ENCODE results near the gene CYP4F11. TPM values are rescaled to one million over a fixed set of nuclear protein-coding genes. Genes with fewer than 3 reads are reported as not detected.

The CYP4F11 gene
- total and polyA plus RNA-seq, 2 of the 13 experiments (the other 11 are each of a cell fraction or from before 2014, with no cell fraction given): 7.8 to 8.4 TPM

- 9% methylated on average over 4 of the region's 4 CpGs for WGBS (ENCODE audit: low lambda C conversion rate)
- in situ Hi-C loops (cut with HindIII; ENCODE audit: extremely low pct_ligation_motif_present, low pct_unique_long_range_greater_than_20kb): no loop called here
- Histone ChIP-seq H3K79me2 (ENCODE audit: insufficient read depth, low read length) (no peaks in the 10 kb centered on the region), H2AFZ (ENCODE audit: low read length) (no peak overlapping the region), H4K20me1 (ENCODE audit: insufficient read depth, low read length) (no peaks in the 10 kb centered on the region), H3K4me2 (ENCODE audit: low read depth, low read length) (no peak overlapping the region), H3K36me3 (replicated peaks in 1 of 2; ENCODE audit: control insufficient read depth in 1 of 2, insufficient read depth in 2 of 2, low read length in 2 of 2) (no peaks in the 10 kb centered on the region), H3K9ac (ENCODE audit: insufficient read depth, low read depth, low read length) (no peak overlapping the region), H3K4me1 (ENCODE audit: insufficient read depth, low read length) (no peaks in the 10 kb centered on the region), H3K27ac (ENCODE audit: extremely low read length, insufficient read depth, low read length) (no peak overlapping the region), H3K9me3 (ENCODE audit: low read length) (no peaks in the 10 kb centered on the region), H3K4me3 (replicated peaks in 1 of 3; ENCODE audit: insufficient read depth in 1 of 3, low read depth in 2 of 3, low read length in 3 of 3) (no peak overlapping the region), H3K27me3 (ENCODE audit: control insufficient read depth in 1 of 2, insufficient read depth in 2 of 2, low read length in 2 of 2) (no peaks in the 10 kb centered on the region)
- FAIRE-seq (no peak), DNase-seq (ENCODE audit: low spot score) (no peak), ATAC-seq (no peak)
- ChIA-PET CTCF (ENCODE audit: low intra/inter-chr PET ratio, low total read pairs) (no interaction called here), POLR2A (no interaction called here)
- intact Hi-C loops (cut with micrococcal nuclease; ENCODE audit: unreplicated experiment): no loop called here
- BruUV-seq (replicated peaks): no TSS peak
- TF ChIP-seq BCL3 (CRISPR knock-in tag; IDR thresholded peaks at IDR 0.05) (no peak), ZNF556 (CRISPR knock-in tag; IDR thresholded peaks at IDR 0.05; ENCODE audit: borderline replicate concordance) (no peak), ZNF350 (CRISPR knock-in tag; IDR thresholded peaks at IDR 0.05; ENCODE audit: borderline replicate concordance, low read depth) (no peak), ZNF572 (CRISPR knock-in tag; IDR thresholded peaks at IDR 0.05) (no peak), ZNF576 (CRISPR knock-in tag; IDR thresholded peaks at IDR 0.05) (no peak), ZNF530 (CRISPR knock-in tag; IDR thresholded peaks at IDR 0.05; ENCODE audit: low read depth) (no peak)
- TF ChIP-seq, protein P1, sequence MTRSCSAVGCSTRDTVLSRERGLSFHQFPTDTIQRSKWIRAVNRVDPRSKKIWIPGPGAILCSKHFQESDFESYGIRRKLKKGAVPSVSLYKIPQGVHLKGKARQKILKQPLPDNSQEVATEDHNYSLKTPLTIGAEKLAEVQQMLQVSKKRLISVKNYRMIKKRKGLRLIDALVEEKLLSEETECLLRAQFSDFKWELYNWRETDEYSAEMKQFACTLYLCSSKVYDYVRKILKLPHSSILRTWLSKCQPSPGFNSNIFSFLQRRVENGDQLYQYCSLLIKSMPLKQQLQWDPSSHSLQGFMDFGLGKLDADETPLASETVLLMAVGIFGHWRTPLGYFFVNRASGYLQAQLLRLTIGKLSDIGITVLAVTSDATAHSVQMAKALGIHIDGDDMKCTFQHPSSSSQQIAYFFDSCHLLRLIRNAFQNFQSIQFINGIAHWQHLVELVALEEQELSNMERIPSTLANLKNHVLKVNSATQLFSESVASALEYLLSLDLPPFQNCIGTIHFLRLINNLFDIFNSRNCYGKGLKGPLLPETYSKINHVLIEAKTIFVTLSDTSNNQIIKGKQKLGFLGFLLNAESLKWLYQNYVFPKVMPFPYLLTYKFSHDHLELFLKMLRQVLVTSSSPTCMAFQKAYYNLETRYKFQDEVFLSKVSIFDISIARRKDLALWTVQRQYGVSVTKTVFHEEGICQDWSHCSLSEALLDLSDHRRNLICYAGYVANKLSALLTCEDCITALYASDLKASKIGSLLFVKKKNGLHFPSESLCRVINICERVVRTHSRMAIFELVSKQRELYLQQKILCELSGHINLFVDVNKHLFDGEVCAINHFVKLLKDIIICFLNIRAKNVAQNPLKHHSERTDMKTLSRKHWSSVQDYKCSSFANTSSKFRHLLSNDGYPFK (CRISPR knock-in tag; IDR thresholded peaks at IDR 0.05; ENCODE audit: borderline replicate concordance): no peak
- TF ChIP-seq, protein P2, sequence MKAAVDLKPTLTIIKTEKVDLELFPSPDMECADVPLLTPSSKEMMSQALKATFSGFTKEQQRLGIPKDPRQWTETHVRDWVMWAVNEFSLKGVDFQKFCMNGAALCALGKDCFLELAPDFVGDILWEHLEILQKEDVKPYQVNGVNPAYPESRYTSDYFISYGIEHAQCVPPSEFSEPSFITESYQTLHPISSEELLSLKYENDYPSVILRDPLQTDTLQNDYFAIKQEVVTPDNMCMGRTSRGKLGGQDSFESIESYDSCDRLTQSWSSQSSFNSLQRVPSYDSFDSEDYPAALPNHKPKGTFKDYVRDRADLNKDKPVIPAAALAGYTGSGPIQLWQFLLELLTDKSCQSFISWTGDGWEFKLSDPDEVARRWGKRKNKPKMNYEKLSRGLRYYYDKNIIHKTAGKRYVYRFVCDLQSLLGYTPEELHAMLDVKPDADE (CRISPR knock-in tag; IDR thresholded peaks at IDR 0.05): no peak
- TF ChIP-seq, protein P3, sequence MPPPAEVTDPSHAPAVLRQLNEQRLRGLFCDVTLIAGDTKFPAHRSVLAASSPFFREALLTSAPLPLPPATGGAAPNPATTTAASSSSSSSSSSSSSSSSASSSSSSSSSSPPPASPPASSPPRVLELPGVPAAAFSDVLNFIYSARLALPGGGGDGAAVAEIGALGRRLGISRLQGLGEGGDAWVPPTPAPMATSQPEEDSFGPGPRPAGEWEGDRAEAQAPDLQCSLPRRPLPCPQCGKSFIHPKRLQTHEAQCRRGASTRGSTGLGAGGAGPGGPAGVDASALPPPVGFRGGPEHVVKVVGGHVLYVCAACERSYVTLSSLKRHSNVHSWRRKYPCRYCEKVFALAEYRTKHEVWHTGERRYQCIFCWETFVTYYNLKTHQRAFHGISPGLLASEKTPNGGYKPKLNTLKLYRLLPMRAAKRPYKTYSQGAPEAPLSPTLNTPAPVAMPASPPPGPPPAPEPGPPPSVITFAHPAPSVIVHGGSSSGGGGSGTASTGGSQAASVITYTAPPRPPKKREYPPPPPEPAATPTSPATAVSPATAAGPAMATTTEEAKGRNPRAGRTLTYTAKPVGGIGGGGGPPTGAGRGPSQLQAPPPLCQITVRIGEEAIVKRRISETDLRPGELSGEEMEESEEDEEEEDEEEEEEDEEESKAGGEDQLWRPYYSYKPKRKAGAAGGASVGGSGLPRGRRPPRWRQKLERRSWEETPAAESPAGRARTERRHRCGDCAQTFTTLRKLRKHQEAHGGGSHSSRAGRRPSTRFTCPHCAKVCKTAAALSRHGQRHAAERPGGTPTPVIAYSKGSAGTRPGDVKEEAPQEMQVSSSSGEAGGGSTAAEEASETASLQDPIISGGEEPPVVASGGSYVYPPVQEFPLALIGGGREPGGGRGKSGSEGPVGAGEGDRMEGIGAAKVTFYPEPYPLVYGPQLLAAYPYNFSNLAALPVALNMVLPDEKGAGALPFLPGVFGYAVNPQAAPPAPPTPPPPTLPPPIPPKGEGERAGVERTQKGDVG (CRISPR knock-in tag; IDR thresholded peaks at IDR 0.05; ENCODE audit: borderline replicate concordance): no peak
Observed at GRCh38 chr19:15874821-15875474, 59.4 kb downstream of the CYP4F11 start.

All from HepG2 (cell line).